ENCODE results near the gene POLR2B. TPM values are rescaled to one million over a fixed set of nuclear protein-coding genes. Genes with fewer than 3 reads are reported as not detected.

The POLR2B gene
- total RNA-seq, 1 experiment from 2014 or later: 117 TPM

DNA sequence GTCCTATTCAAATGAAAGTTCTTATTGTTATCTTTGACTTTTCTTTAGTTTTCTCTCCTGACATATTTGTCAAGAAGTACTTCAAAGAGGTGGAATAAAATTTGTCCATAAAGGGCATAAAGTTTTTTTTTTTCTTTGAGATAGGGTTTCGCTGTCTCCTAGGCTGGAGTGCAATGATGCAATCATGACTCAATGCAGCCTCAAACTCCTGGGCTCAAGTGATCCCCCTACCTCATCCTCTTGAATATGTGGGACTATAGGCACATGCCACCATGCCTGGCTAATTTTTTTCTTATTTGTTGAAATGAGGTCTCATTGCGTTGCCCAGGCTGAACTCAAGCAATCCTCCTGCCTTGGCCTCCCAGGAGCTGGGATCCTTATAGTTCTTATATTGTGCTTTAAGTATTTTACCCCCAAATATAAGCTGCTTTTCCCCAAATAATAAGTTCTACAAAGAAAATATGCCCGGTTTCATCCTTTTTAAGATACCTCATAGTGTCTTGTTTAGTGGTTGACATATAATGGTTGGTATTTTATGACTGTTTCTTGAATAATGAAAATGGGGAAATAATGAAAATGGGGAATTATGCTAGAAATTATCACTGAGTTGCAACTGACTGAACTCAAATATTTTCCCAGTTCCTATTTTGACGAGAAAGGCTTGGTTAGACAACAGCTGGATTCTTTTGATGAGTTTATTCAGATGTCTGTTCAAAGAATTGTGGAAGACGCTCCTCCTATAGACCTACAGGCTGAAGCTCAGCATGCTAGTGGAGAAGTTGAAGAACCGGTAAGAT, 11.6 kb downstream of the POLR2B start (continued):
- TF ChIP-seq, protein P1, sequence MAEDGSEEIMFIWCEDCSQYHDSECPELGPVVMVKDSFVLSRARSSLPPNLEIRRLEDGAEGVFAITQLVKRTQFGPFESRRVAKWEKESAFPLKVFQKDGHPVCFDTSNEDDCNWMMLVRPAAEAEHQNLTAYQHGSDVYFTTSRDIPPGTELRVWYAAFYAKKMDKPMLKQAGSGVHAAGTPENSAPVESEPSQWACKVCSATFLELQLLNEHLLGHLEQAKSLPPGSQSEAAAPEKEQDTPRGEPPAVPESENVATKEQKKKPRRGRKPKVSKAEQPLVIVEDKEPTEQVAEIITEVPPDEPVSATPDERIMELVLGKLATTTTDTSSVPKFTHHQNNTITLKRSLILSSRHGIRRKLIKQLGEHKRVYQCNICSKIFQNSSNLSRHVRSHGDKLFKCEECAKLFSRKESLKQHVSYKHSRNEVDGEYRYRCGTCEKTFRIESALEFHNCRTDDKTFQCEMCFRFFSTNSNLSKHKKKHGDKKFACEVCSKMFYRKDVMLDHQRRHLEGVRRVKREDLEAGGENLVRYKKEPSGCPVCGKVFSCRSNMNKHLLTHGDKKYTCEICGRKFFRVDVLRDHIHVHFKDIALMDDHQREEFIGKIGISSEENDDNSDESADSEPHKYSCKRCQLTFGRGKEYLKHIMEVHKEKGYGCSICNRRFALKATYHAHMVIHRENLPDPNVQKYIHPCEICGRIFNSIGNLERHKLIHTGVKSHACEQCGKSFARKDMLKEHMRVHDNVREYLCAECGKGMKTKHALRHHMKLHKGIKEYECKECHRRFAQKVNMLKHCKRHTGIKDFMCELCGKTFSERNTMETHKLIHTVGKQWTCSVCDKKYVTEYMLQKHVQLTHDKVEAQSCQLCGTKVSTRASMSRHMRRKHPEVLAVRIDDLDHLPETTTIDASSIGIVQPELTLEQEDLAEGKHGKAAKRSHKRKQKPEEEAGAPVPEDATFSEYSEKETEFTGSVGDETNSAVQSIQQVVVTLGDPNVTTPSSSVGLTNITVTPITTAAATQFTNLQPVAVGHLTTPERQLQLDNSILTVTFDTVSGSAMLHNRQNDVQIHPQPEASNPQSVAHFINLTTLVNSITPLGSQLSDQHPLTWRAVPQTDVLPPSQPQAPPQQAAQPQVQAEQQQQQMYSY (CRISPR knock-in tag; IDR thresholded peaks at IDR 0.05): no peak
- TF ChIP-seq ZNF425 (CRISPR knock-in tag; conservative IDR thresholded peaks at IDR 0.05) (no peak), IRF1 (CRISPR knock-in tag; IDR thresholded peaks at IDR 0.05) (no peak), GABPB1 (CRISPR knock-in tag; IDR thresholded peaks at IDR 0.05) (no peak), NFATC4 (CRISPR knock-in tag; IDR thresholded peaks at IDR 0.05) (no peak)

DNA sequence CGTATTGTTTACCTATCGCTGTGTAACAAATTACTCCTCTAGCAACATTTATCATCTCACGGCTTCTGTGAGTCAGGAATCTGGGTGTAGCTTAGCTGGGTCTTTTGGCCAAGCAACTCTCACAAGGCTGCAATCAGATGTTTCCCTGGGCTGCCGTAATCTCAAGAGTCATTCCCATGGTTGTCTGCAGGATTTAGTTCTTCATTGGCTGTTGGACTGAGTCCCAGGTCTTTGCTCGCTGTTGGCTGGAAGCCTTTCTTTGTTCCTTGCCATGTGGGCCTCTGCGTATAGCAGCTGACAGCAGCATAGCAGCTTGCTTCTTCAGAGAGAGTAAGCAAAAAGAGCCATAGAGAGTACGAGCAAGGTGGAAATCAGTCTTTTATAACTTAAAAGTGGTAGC, 16.8 kb downstream of the POLR2B start:
- no peaks in the 10 kb centered on the region for H3K27me3 Mint-ChIP-seq (ENCODE audit: low read depth)
- no peak for DNase-seq (ENCODE audit: low spot score)
- no peak overlapping the region for H3K27ac Mint-ChIP-seq
- H3K9me3 Mint-ChIP-seq: no peaks in the 10 kb centered on the region
- CTCF ChIA-PET: no interaction called here
- ATAC-seq: no peak
- no peaks in the 10 kb centered on the region for H3K4me1 Mint-ChIP-seq
- H3K36me3 Mint-ChIP-seq: peaks cover 69% of the 10 kb centered on the region
- H3K4me3 Mint-ChIP-seq: no peak overlapping the region
- POLR2A ChIA-PET: no interaction called here
- TF ChIP-seq, protein P1 (CRISPR knock-in tag; IDR thresholded peaks at IDR 0.05): no peak
- TF ChIP-seq ZNF317 (CRISPR knock-in tag; IDR thresholded peaks at IDR 0.05; ENCODE audit: borderline replicate concordance, low read depth) (no peak), TP53 (CRISPR knock-in tag; IDR thresholded peaks at IDR 0.05) (no peak), ZNF232 (CRISPR knock-in tag; IDR thresholded peaks at IDR 0.05) (no peak), GTF2I (CRISPR knock-in tag; conservative IDR thresholded peaks at IDR 0.05) (no peak), ELF4 (CRISPR knock-in tag; IDR thresholded peaks at IDR 0.05; ENCODE audit: low read depth) (no peak), ZNF219 (CRISPR knock-in tag; IDR thresholded peaks at IDR 0.05; ENCODE audit: borderline replicate concordance) (no peak), ETV6 (CRISPR knock-in tag; IDR thresholded peaks at IDR 0.05) (no peak)
- TF ChIP-seq, protein P2, sequence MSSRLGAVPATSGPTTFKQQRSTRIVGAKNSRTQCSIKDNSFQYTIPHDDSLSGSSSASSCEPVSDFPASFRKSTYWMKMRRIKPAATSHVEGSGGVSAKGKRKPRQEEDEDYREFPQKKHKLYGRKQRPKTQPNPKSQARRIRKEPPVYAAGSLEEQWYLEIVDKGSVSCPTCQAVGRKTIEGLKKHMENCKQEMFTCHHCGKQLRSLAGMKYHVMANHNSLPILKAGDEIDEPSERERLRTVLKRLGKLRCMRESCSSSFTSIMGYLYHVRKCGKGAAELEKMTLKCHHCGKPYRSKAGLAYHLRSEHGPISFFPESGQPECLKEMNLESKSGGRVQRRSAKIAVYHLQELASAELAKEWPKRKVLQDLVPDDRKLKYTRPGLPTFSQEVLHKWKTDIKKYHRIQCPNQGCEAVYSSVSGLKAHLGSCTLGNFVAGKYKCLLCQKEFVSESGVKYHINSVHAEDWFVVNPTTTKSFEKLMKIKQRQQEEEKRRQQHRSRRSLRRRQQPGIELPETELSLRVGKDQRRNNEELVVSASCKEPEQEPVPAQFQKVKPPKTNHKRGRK (CRISPR knock-in tag; IDR thresholded peaks at IDR 0.05; ENCODE audit: borderline replicate concordance): no peak
- TF ChIP-seq, protein P3, sequence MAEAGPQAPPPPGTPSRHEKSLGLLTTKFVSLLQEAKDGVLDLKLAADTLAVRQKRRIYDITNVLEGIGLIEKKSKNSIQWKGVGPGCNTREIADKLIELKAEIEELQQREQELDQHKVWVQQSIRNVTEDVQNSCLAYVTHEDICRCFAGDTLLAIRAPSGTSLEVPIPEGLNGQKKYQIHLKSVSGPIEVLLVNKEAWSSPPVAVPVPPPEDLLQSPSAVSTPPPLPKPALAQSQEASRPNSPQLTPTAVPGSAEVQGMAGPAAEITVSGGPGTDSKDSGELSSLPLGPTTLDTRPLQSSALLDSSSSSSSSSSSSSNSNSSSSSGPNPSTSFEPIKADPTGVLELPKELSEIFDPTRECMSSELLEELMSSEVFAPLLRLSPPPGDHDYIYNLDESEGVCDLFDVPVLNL (CRISPR knock-in tag; IDR thresholded peaks at IDR 0.05; ENCODE audit: borderline replicate concordance, low read depth): no peak
- TF ChIP-seq, protein P4, sequence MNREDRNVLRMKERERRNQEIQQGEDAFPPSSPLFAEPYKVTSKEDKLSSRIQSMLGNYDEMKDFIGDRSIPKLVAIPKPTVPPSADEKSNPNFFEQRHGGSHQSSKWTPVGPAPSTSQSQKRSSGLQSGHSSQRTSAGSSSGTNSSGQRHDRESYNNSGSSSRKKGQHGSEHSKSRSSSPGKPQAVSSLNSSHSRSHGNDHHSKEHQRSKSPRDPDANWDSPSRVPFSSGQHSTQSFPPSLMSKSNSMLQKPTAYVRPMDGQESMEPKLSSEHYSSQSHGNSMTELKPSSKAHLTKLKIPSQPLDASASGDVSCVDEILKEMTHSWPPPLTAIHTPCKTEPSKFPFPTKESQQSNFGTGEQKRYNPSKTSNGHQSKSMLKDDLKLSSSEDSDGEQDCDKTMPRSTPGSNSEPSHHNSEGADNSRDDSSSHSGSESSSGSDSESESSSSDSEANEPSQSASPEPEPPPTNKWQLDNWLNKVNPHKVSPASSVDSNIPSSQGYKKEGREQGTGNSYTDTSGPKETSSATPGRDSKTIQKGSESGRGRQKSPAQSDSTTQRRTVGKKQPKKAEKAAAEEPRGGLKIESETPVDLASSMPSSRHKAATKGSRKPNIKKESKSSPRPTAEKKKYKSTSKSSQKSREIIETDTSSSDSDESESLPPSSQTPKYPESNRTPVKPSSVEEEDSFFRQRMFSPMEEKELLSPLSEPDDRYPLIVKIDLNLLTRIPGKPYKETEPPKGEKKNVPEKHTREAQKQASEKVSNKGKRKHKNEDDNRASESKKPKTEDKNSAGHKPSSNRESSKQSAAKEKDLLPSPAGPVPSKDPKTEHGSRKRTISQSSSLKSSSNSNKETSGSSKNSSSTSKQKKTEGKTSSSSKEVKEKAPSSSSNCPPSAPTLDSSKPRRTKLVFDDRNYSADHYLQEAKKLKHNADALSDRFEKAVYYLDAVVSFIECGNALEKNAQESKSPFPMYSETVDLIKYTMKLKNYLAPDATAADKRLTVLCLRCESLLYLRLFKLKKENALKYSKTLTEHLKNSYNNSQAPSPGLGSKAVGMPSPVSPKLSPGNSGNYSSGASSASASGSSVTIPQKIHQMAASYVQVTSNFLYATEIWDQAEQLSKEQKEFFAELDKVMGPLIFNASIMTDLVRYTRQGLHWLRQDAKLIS (CRISPR knock-in tag; IDR thresholded peaks at IDR 0.05; ENCODE audit: borderline replicate concordance): no peak
- TF ChIP-seq, protein P5, sequence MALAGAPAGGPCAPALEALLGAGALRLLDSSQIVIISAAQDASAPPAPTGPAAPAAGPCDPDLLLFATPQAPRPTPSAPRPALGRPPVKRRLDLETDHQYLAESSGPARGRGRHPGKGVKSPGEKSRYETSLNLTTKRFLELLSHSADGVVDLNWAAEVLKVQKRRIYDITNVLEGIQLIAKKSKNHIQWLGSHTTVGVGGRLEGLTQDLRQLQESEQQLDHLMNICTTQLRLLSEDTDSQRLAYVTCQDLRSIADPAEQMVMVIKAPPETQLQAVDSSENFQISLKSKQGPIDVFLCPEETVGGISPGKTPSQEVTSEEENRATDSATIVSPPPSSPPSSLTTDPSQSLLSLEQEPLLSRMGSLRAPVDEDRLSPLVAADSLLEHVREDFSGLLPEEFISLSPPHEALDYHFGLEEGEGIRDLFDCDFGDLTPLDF (CRISPR knock-in tag; IDR thresholded peaks at IDR 0.05): no peak
